PC-9 (cell line): Measurements from ENCODE around the gene TBC1D3B. TPM values are rescaled to one million over a fixed set of nuclear protein-coding genes. Genes with fewer than 3 reads are reported as not detected.

ENCODE experiments used
- BruUV-seq: library from RNA; stranded (reverse); fragments of 400-500 nt; replicated peaks from 2 replicates; lab custom pipeline; 2021; lab: Mats Ljungman, UMichigan
- CTCF ChIA-PET: fragments of 300-600 bp; sonication (Branson Sonifier 250); formaldehyde crosslinking; loops from one replicate; lab custom pipeline; 2022; ENCODE audit warnings: antibody characterized with exemption; lab: Charles Lee
- POLR2A ChIA-PET: fragments of 300-600 bp; sonication (Branson Sonifier 250); formaldehyde crosslinking; loops from one replicate; lab custom pipeline; 2022; ENCODE audit warnings: antibody characterized with exemption; ENCODE audit not compliant: unreplicated experiment; lab: Charles Lee
- DNase-seq, 2 experiments: peaks; one replicate each; pipeline versions ENCODE4 v3.0.0 to v3.0.0-alpha.2; 2015 to 2022; ENCODE audit warnings: mixed read lengths in 1 of 2
- H2AFZ ChIP-seq: fragments of 200-600 bp; sonication (generic); 2 replicates; pipeline ENCODE4 v1.8.1; 2017; ENCODE audit warnings: antibody characterized with exemption
- H3F3A ChIP-seq: fragments of 200-600 bp; sonication (generic); 2 replicates; pipeline ENCODE4 v1.8.1; 2017; ENCODE audit warnings: antibody characterized with exemption, mild to moderate bottlenecking, low read depth; ENCODE audit not compliant: insufficient read depth
- H3K27ac ChIP-seq: fragments of 200-600 bp; sonication (generic); 2 replicates; pipeline ENCODE4 v1.6.1; 2016; ENCODE audit warnings: mixed run types
- H3K27me3 ChIP-seq: fragments of 200-600 bp; sonication (generic); 2 replicates; pipeline ENCODE4 v1.6.1; 2016; ENCODE audit warnings: low read depth, mixed run types; ENCODE audit not compliant: insufficient read depth
- H3K36me3 ChIP-seq: fragments of 200-600 bp; sonication (generic); 2 replicates; pipeline ENCODE4 v1.6.1; 2016; ENCODE audit warnings: low read depth, mixed run types
- H3K4me1 ChIP-seq: fragments of 200-600 bp; sonication (generic); replicated peaks from 2 replicates; pipeline ENCODE4 v1.6.1; 2016; ENCODE audit warnings: mixed run types; ENCODE audit not compliant: insufficient read depth
- H3K4me2 ChIP-seq: fragments of 200-600 bp; sonication (generic); 2 replicates; pipeline ENCODE4 v1.6.1; 2017; ENCODE audit warnings: mixed run types
- H3K4me3 ChIP-seq: fragments of 200-600 bp; sonication (generic); 2 replicates; pipeline ENCODE4 v1.6.1; 2016; ENCODE audit warnings: mixed run types
- H3K79me2 ChIP-seq: fragments of 200-600 bp; sonication (generic); 2 replicates; pipeline ENCODE4 v1.6.1; 2017; ENCODE audit warnings: low read depth, mixed run types
- H3K9me2 ChIP-seq: fragments of 200-600 bp; sonication (generic); 2 replicates; pipeline ENCODE4 v1.8.1; 2017; ENCODE audit warnings: mild to moderate bottlenecking; ENCODE audit not compliant: insufficient read depth
- H3K9me3 ChIP-seq: fragments of 200-600 bp; sonication (generic); 2 replicates; pipeline ENCODE4 v1.8.1; 2016; ENCODE audit warnings: low read depth; ENCODE audit not compliant: insufficient read depth
- H4K20me1 ChIP-seq: fragments of 200-600 bp; sonication (generic); 2 replicates; pipeline ENCODE4 v1.8.1; 2017; ENCODE audit not compliant: insufficient read depth
- EZH2 ChIP-seq: fragments of 200-600 bp; sonication (generic); IDR thresholded peaks from 2 replicates; pipeline ENCODE4 v1.8.0; 2017; ENCODE audit warnings: antibody characterized with exemption, low read depth
- intact Hi-C: fragments of 100-400 bp; cut with micrococcal nuclease; formaldehyde crosslinking; loops from one replicate; pipeline ENCODE4 v1.10.0; 2022; ENCODE audit not compliant: unreplicated experiment
- total RNA-seq: library from RNA; stranded (reverse); gene quantifications from 2 replicates; pipeline ENCODE4 v1.2.3, GENCODE V29; 2021
- TF ChIP-seq, protein P1 (sequence below): fragments of 200-600 bp; sonication (generic); conservative IDR thresholded peaks from 2 replicates; pipeline ENCODE4 v1.6.1; 2017; ENCODE audit warnings: mixed run types, antibody characterized with exemption, mild to moderate bottlenecking, moderate library complexity

The TBC1D3B gene
- total RNA-seq, 1 experiment from 2014 or later, result 13.8 TPM

- peaks cover 58% of the 10 kb centered on the region for H3K27me3 ChIP-seq
- CTCF ChIA-PET, result no interaction called here
- H3K27ac ChIP-seq, result no peak overlapping the region
- H2AFZ ChIP-seq, result no peak overlapping the region
- H3F3A ChIP-seq, result no peaks in the 10 kb centered on the region
- BruUV-seq, result no TSS peak
- H3K79me2 ChIP-seq, result no peaks in the 10 kb centered on the region
- TF ChIP-seq, protein P1, sequence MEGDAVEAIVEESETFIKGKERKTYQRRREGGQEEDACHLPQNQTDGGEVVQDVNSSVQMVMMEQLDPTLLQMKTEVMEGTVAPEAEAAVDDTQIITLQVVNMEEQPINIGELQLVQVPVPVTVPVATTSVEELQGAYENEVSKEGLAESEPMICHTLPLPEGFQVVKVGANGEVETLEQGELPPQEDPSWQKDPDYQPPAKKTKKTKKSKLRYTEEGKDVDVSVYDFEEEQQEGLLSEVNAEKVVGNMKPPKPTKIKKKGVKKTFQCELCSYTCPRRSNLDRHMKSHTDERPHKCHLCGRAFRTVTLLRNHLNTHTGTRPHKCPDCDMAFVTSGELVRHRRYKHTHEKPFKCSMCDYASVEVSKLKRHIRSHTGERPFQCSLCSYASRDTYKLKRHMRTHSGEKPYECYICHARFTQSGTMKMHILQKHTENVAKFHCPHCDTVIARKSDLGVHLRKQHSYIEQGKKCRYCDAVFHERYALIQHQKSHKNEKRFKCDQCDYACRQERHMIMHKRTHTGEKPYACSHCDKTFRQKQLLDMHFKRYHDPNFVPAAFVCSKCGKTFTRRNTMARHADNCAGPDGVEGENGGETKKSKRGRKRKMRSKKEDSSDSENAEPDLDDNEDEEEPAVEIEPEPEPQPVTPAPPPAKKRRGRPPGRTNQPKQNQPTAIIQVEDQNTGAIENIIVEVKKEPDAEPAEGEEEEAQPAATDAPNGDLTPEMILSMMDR, result no peak
- TF ChIP-seq EZH2, result no peak
- H3K36me3 ChIP-seq, result no peaks in the 10 kb centered on the region
- intact Hi-C loops, result loop anchor here (5.0 kb wide), 1 partner anchor 398 kb away; no protein-coding TSS in a partner anchor
- H4K20me1 ChIP-seq, result no peaks in the 10 kb centered on the region
- H3K9me2 ChIP-seq, result no peaks in the 10 kb centered on the region
- H3K9me3 ChIP-seq, result no peaks in the 10 kb centered on the region
- no peak for DNase-seq
- H3K4me2 ChIP-seq, result no peak overlapping the region
- no peaks in the 10 kb centered on the region for H3K4me1 ChIP-seq
- POLR2A ChIA-PET, result no interaction called here
- H3K4me3 ChIP-seq, result no peak overlapping the region
Measured at GRCh38 chr17:36144981-36145729, 31.3 kb downstream of the TBC1D3B start.

DNA sequence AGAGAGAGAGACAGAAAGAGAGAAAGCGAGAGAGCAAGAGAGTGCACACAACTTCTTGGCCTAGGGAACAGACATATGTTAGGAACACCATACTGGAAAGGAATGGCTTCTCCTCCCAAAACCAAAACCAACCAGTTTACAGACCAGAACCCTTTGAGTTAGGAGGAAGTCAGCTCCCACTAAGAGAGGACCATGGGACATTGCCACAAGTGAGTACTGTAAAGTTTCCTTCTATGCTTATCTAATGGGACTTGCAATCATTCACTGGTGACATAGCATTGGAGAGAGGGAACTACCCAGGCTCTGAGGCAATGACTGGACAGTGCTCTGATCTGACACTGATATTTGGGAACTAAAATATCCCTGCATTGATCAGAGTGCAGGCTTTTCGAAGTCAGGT is 32.4 kb downstream of the TBC1D3B start:
- no peak overlapping the region for H3K4me2 ChIP-seq
- no peaks in the 10 kb centered on the region for H4K20me1 ChIP-seq
- H3K4me1 ChIP-seq, result no peaks in the 10 kb centered on the region
- H3K27me3 ChIP-seq, result peaks cover 48% of the 10 kb centered on the region
- no peak overlapping the region for H3K27ac ChIP-seq
- H3K9me3 ChIP-seq, result no peaks in the 10 kb centered on the region
- no peaks in the 10 kb centered on the region for H3K36me3 ChIP-seq
- POLR2A ChIA-PET, result no interaction called here
- TF ChIP-seq, protein P1, result no peak
- TF ChIP-seq EZH2, result no peak
- intact Hi-C loops, result no loop called here
- no TSS peak for BruUV-seq
- H3K4me3 ChIP-seq, result no peak overlapping the region
- no peaks in the 10 kb centered on the region for H3F3A ChIP-seq
- no peaks in the 10 kb centered on the region for H3K79me2 ChIP-seq
- DNase-seq, result no peak
- no peak overlapping the region for H2AFZ ChIP-seq
- no peaks in the 10 kb centered on the region for H3K9me2 ChIP-seq
- CTCF ChIA-PET, result no interaction called here

DNA sequence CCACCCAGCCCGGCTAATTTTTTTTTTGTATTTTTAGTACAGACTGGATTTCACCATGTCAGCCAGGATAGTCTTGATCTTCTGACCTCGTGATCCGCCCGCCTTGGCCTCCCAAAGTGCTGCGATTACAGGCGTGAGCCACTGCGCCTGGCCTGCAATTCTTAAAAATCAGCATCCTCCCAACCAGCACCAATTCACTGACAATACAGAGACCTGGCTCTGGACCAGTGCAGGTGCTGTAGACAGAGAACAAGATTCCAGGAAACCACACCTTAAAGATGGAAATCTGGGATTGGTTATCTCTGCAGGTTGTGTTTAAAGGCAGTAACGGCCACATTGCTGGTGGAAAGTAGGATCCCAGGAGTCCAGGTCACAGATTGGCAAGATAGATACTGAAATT is 33.6 kb downstream of the TBC1D3B start:
- no peak overlapping the region for H2AFZ ChIP-seq
- H3K27ac ChIP-seq, result no peak overlapping the region
- H3K4me3 ChIP-seq, result no peak overlapping the region
- TF ChIP-seq, protein P1, result no peak
- no peak for TF ChIP-seq EZH2
- H3K9me3 ChIP-seq, result no peaks in the 10 kb centered on the region
- intact Hi-C loops, result no loop called here
- BruUV-seq, result no TSS peak
- no peaks in the 10 kb centered on the region for H4K20me1 ChIP-seq
- CTCF ChIA-PET, result no interaction called here
- H3F3A ChIP-seq, result no peaks in the 10 kb centered on the region
- no peaks in the 10 kb centered on the region for H3K36me3 ChIP-seq
- DNase-seq, result no peak
- no peaks in the 10 kb centered on the region for H3K9me2 ChIP-seq
- H3K27me3 ChIP-seq, result peaks cover 57% of the 10 kb centered on the region
- H3K79me2 ChIP-seq, result no peaks in the 10 kb centered on the region
- no peak overlapping the region for H3K4me2 ChIP-seq
- no peaks in the 10 kb centered on the region for H3K4me1 ChIP-seq
- POLR2A ChIA-PET, result no interaction called here
